GM12872 (cell line): ENCODE data around the gene TBC1D8.

ENCODE experiments used
- CTCF ChIP-seq: IDR thresholded peaks from 3 replicates; pipeline ENCODE4 v1.5.1; 2011; ENCODE audit warnings: low read depth, mild to moderate bottlenecking, low read length, moderate library complexity; ENCODE audit not compliant: insufficient read depth

TBC1D8 gene

GRCh38 chr2:101026923-101027469 is 124.2 kb downstream of the TBC1D8 start:
- no peak for TF ChIP-seq CTCF

GRCh38 chr2:101026253-101026701 is 124.9 kb downstream of the TBC1D8 start:
- no peak for TF ChIP-seq CTCF

GRCh38 chr2:101025561-101025960 is 125.6 kb downstream of the TBC1D8 start:
- TF ChIP-seq CTCF: no peak

- TF ChIP-seq CTCF: no peak
Measured at GRCh38 chr2:101023327-101024107, 127.7 kb downstream of the TBC1D8 start.

- TF ChIP-seq CTCF: no peak
Measured at GRCh38 chr2:101022221-101022620, 129.0 kb downstream of the TBC1D8 start.

GRCh38 chr2:101018934-101019333 is 132.2 kb downstream of the TBC1D8 start:
- TF ChIP-seq CTCF: no peak

- TF ChIP-seq CTCF: no peak
Measured at GRCh38 chr2:101017371-101017770, 133.8 kb downstream of the TBC1D8 start.
